Measurements from ENCODE around the gene ATF6B.

Gene ATF6B

GRCh38 chr6:32081168-32081990 lies 46.7 kb downstream of the ATF6B start:
- DNase-seq (ENCODE audit: low read depth), result peak; percentile 88
- TF ChIP-seq, protein P1, sequence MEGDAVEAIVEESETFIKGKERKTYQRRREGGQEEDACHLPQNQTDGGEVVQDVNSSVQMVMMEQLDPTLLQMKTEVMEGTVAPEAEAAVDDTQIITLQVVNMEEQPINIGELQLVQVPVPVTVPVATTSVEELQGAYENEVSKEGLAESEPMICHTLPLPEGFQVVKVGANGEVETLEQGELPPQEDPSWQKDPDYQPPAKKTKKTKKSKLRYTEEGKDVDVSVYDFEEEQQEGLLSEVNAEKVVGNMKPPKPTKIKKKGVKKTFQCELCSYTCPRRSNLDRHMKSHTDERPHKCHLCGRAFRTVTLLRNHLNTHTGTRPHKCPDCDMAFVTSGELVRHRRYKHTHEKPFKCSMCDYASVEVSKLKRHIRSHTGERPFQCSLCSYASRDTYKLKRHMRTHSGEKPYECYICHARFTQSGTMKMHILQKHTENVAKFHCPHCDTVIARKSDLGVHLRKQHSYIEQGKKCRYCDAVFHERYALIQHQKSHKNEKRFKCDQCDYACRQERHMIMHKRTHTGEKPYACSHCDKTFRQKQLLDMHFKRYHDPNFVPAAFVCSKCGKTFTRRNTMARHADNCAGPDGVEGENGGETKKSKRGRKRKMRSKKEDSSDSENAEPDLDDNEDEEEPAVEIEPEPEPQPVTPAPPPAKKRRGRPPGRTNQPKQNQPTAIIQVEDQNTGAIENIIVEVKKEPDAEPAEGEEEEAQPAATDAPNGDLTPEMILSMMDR (conservative IDR thresholded peaks at IDR 0.05; ENCODE audit: control insufficient read depth, insufficient read depth, low read depth, low read length), result no peak
- H3K4me3 ChIP-seq (ENCODE audit: control insufficient read depth, low read depth, low read length), result no peak overlapping the region

- TF ChIP-seq, protein P1 (conservative IDR thresholded peaks at IDR 0.05; ENCODE audit: control insufficient read depth, insufficient read depth, low read depth, low read length), result no peak
- DNase-seq (ENCODE audit: low read depth), result no peak
- no peak overlapping the region for H3K4me3 ChIP-seq (ENCODE audit: control insufficient read depth, low read depth, low read length)
These were observed 48.3 kb downstream of the ATF6B start for GRCh38 chr6:32079566-32080290.

DNA sequence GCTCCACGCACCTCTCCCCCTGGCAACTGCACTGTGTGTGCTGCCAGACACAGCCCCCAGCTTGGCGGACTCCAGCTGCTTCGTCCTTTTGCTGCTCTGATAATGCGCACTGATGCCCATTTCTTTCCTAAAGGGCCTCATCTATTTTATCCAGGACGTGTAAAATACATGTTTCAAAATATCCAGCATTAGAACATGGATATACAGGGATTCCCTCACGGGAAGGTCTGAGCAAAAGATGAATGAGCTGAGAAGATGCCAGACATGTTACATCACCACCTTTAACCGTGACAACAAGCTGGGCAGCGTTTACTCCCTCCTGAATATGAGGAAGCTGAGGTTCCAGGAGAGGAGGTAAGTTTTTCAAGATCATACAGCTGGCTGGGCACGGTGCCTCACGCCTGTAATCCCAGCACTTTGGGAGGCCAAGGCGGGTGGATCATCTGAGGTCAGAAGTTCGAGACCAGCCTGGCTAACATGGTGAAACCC lies 51.7 kb downstream of the ATF6B start:
- DNase-seq (ENCODE audit: low read depth), result peak; percentile 87
- TF ChIP-seq, protein P1 (conservative IDR thresholded peaks at IDR 0.05; ENCODE audit: control insufficient read depth, insufficient read depth, low read depth, low read length), result no peak
- no peak overlapping the region for H3K4me3 ChIP-seq (ENCODE audit: control insufficient read depth, low read depth, low read length)

- TF ChIP-seq, protein P1 (conservative IDR thresholded peaks at IDR 0.05; ENCODE audit: control insufficient read depth, insufficient read depth, low read depth, low read length), result no peak
- no peak overlapping the region for H3K4me3 ChIP-seq (ENCODE audit: control insufficient read depth, low read depth, low read length)
- no peak for DNase-seq (ENCODE audit: low read depth)
These were observed 52.3 kb downstream of the ATF6B start for GRCh38 chr6:32075781-32076180.

DNA sequence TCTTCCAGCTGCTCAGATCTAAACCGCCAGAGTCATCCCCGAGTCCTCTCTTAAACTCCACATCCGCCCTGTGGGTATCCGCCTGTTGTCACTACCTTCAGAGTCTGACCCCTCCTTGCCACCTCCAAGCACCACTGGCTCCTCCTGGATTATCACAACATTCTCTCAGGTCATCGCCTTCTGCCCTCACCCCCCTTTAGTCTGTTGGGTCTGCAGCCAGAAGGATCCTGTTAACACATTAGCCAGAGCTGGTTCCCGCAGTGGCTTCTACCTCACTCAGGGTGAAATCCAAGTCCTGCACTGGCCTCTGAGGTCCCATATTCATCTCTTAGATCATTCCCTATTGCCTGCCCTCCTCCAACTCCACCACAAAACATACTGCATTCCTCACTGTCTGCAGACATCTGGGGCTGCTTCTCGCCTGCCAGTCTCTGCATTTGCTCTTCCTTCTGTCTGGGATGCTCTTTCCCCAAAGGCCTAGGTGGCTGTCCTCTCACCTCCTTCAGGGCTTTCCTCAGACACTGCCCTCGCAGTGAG lies 53.0 kb downstream of the ATF6B start:
- TF ChIP-seq, protein P1 (conservative IDR thresholded peaks at IDR 0.05; ENCODE audit: control insufficient read depth, insufficient read depth, low read depth, low read length), result no peak
- no peak overlapping the region for H3K4me3 ChIP-seq (ENCODE audit: control insufficient read depth, low read depth, low read length)
- peak; percentile 20 for DNase-seq (ENCODE audit: low read depth)

- DNase-seq (ENCODE audit: low read depth), result no peak
- H3K4me3 ChIP-seq (ENCODE audit: control insufficient read depth, low read depth, low read length), result no peak overlapping the region
- TF ChIP-seq, protein P1 (conservative IDR thresholded peaks at IDR 0.05; ENCODE audit: control insufficient read depth, insufficient read depth, low read depth, low read length), result no peak
These were observed 54.4 kb downstream of the ATF6B start for GRCh38 chr6:32073613-32074012.
